COLO668 (cell line): ENCODE results near the gene ADARB1.

Source experiments
- DNase-seq: peaks from one replicate; lab custom pipeline; 2025; ENCODE audit not compliant: unreplicated experiment; lab: John Stamatoyannopoulos, UW

Gene ADARB1

GRCh38 chr21:45246386-45247320, 172.3 kb downstream of the ADARB1 start:
- DNase-seq: no peak

GRCh38 chr21:45248301-45248892, 174.0 kb downstream of the ADARB1 start:
- no peak for DNase-seq

DNA sequence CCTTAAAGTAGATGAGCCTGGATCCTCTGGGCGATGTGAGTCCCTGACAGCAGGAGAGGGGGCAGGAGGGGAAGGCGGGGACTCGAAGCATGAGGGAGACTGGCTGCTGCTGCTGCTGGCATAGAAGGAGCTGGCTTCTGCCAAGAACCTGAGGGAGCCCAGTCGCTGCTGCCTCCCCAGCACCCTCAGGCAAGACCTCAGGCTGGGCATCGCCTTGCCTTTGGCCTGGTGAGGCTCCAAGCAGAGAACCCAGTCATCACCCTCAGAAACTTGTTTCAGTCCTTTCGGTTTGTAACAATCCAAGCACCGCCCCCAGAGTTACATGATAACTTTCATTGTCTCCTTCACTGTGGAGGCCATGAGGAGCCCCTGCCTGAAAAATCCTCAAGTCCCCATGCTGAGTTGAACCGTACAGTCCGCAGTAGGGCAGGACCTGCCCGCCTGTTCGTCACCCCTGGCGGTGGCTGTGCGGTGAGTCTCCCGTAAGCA, 174.6 kb downstream of the ADARB1 start:
- DNase-seq: no peak

DNA sequence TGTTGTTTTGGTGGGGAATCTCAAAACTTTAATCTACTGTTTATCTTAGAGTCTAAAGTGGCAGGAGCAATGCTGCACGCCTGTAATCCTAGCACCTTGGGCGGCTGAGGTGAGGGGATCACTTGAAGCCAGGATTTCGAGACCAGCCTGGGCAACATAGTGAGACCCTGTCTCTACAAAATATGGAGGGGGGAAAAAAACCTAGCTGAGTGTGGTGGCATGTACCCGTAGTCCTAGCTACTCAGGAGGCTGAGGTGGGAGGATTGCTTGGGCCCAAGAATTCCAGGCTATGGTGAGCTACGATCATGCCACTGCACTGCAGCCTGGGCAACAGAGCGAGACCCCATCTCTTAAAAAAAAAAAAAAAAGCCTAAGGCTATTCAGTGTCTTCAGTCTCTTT, 175.2 kb downstream of the ADARB1 start:
- DNase-seq: no peak

GRCh38 chr21:45250272-45250671, 175.9 kb downstream of the ADARB1 start:
- DNase-seq: no peak

DNA sequence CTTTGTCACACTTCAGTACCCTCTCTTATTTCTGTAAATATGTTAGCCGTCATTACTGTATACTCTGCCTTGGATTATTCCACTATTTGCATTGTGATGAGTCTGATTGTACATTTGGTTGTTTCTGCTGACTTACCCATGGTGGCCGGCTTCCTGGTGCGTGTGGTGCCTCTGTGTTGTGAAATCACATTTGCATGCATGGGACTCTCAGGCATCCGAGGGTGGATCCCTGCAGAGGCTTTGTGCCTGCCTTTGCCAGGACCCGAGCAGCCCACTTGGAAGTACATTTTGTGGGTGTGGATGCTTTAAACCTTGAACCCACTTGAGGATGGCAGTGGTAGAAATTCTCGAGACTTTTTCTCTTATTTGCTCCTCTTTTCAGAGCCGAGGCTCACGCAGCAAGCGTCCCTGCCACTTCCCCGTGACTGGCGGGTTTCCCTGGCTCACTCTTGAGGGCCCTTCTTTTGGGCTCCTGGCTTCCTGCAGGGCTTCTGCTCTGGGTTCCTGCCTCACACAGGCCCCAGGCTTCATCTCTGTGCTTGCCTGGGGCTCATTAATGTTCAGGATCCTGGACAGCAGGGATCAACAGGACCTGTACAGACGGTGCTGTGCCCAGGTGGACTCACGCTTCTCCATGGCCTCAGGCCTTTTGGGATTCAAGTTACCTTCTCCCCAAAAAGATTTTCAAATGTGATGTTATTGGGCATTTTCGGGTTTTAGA, 176.7 kb downstream of the ADARB1 start:
- DNase-seq: no peak

GRCh38 chr21:45251635-45252447, 177.5 kb downstream of the ADARB1 start:
- DNase-seq: no peak

DNA sequence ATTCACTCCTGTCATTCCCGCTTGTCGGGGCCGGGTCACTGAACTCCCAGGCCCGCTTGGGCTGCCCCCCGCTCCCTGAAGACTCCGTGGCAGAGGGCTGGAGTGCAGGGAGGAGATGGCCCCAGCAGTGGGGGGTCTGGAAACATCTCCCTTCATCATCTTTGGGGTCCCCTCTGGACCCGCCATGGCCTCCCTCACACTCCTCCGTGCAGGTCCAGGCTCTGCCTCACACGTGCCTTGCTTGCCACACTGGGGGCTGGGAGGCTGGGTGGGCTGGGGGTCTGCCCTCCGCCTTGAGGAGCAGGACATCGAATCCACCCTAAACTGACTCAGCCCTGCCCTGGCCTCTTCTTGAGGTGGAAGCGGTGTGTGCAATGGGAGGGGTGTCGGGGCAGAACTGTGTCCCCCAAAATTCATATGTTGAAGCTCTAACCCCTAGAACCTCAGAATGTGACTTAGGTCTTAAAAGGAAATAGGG, 178.1 kb downstream of the ADARB1 start:
- no peak for DNase-seq

GRCh38 chr21:45253180-45253579, 178.8 kb downstream of the ADARB1 start:
- DNase-seq: no peak

DNA sequence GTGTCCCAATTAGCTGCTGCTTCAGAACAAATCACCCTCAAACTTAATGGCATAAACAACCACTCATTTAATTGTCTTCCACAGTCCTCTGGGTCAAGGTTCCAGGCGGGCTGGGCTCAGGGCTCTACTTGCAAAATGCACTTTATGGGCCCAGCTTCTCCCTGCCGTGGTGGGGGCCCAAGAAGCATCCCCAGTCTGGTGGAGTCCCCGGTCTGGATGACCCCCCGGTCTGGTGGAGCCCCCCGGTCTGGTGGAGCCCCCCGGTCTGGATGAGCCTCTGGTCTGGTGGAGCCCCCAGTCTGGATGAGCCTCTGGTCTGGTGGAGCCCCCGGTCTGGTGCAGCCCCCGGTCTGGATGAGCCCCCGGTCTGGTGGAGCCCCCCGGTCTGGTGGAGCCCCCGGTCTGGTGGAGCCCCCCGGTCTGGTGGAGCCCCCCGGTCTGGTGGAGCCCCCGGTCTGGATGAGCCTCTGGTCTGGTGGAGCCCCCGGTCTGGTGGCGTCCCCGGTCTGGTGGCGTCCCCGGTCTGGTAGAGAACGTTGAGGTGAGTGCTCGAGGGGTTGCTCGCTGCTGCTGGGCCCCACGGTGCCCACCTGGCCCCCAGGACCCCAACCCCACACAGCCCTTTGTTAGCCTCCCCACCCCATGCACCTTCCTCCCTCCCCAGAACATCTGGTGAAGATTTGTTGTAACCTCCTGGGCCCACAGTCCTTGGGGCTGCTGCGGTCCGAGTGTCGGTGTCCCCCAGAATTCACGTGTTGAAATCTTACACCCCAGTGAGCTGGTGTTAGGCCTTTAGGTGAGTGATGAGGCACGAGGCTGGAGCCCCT, 179.5 kb downstream of the ADARB1 start:
- no peak for DNase-seq

DNA sequence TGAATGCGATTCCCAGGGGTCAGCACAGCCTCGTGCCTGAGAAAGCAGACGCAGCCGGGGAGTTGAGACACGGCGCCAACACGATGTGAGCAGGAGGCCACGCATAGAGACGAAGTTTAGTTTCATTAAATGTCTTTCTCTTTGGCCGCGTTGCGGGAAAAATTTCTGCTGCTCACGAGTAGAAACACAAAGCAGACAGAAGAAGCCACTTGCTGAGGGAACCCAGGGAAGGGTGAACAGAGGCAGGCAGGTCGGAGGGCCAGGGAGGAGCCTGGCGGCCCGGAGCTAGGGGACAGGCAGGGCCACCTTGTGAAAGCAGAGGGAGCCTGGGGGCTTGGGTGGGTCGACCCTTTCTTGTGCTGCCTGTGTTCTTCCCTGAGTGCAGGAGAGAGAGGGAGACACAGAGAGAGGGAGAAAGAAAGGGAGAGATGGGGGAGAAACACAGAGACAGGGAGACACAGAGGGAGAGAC, 180.1 kb downstream of the ADARB1 start:
- no peak for DNase-seq

GRCh38 chr21:45255381-45256020, 181.1 kb downstream of the ADARB1 start:
- peak; percentile 91 for DNase-seq

- DNase-seq: peak; percentile 40
Measured at GRCh38 chr21:45256021-45256911, 181.9 kb downstream of the ADARB1 start.

GRCh38 chr21:45256912-45257672, 182.7 kb downstream of the ADARB1 start:
- DNase-seq: no peak

- no peak for DNase-seq
Measured at GRCh38 chr21:45257673-45258341, 183.4 kb downstream of the ADARB1 start.

DNA sequence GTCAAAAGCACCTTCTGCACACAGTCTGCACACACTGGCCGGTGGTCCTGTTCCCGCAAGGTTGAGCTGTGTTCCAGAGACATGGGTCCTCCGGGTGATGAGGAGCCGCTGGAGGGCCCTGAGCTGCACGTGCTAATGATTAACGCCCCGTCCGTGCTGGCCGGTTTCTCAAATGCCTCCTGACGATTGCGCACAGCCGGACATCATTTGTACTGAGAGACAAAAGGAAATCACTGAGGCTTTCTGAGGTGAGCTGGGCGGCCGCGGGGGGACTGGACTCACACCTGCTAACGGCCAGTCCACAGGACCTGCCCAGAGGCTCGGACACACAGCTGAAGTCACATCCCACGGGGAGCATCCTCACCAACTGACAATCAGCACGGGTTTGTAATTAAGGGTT, 184.1 kb downstream of the ADARB1 start:
- peak; percentile 41 for DNase-seq
